ENCODE measurements around the gene VOPP1. TPM values are rescaled to one million over a fixed set of nuclear protein-coding genes. Genes with fewer than 3 reads are reported as not detected.

The VOPP1 gene
- total and polyA plus RNA-seq, 9 of the 15 experiments (the other 6 are each of a cell fraction or from before 2014, with no cell fraction given): 8.2 to 45.8 (median 31.2) TPM

DNA sequence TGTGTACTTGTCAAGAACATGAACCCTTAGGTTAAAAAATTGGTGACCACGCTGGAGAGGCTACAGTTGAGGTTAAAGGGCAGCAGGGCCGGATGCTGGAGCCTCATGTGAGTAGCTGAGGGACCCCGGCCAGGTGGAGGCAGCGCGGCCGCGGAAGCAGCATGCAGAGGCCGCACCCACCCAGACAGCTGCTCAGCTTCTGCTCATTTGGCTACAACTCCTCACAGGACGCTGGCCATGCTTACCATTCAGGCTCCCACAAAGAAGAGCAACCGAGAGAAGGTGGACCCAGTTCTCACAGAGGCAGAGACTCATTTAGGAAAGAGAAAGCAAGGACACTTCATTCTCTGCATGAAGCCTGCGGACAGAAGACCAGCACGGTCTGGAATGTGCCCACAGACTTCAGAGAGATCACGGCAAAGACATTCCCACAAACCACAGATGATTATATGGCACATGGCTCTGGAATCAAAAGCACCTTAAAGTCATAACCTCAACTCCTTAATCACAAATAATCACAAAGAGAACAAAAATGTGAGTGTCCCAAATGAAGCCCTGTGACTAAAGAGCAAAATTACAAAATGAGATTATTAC is 94.4 kb downstream of the VOPP1 start (continued):
- TF ChIP-seq ZBTB12 (CRISPR knock-in tag; IDR thresholded peaks at IDR 0.05): no peak
- TF ChIP-seq ZBTB33 (CRISPR knock-in tag; IDR thresholded peaks at IDR 0.05): no peak
- TF ChIP-seq SMC3 (conservative IDR thresholded peaks at IDR 0.05; ENCODE audit: insufficient read depth, low read depth, low read length): no peak

GRCh38 chr7:55476852-55477780 is 95.2 kb downstream of the VOPP1 start:
- Histone ChIP-seq H3K4me2 (ENCODE audit: insufficient read depth, low read length) (no peak overlapping the region), H3K36me3 (ENCODE audit: control insufficient read depth, insufficient read depth, low read length) (peaks cover 4% of the 10 kb centered on the region; the same call in 1 of the 3 replicates), H3K9ac (ENCODE audit: insufficient read depth in 1 of 2, low read depth in 2 of 2, low read length in 2 of 2) (no peak overlapping the region; a peak in 1 of 4 replicates), H3K9me1 (ENCODE audit: control insufficient read depth, insufficient read depth, low read length) (no peaks in the 10 kb centered on the region), H3K27ac (ENCODE audit: extremely low read depth, low read depth, low read length) (no peak overlapping the region), H3K4me3 (no peak overlapping the region), H2AFZ (ENCODE audit: low read depth, low read length) (no peak overlapping the region), H3K9me3 (replicated peaks; ENCODE audit: control insufficient read depth, insufficient read depth, low read depth, low read length) (no peaks in the 10 kb centered on the region), H3K79me2 (ENCODE audit: control insufficient read depth, insufficient read depth, low read length) (no peaks in the 10 kb centered on the region), H3K4me1 (replicated peaks in 1 of 2; ENCODE audit: control insufficient read depth in 2 of 2, insufficient read depth in 2 of 2, low read length in 2 of 2) (no peaks in the 10 kb centered on the region), H4K20me1 (replicated peaks; ENCODE audit: control insufficient read depth, insufficient read depth, low read length) (no peaks in the 10 kb centered on the region), H3K27me3 (ENCODE audit: control insufficient read depth in 2 of 2, insufficient read depth in 2 of 2, low read length in 2 of 2) (no peaks in the 10 kb centered on the region)
- in situ Hi-C loops (cut with MboI) (no loop called here), intact Hi-C loops (cut with micrococcal nuclease) (no loop called here)
- ATAC-seq: no peak
- WGBS (ENCODE audit: insufficient coverage, low coverage, missing lambda C conversion rate): 83% methylated on average over 19 of the region's 19 CpGs
- ChIA-PET CTCF (ENCODE audit: low intra/inter-chr PET ratio) (no interaction called here), POLR2A (no interaction called here)
- TF ChIP-seq POU5F1 (IDR thresholded peaks at IDR 0.05; ENCODE audit: borderline replicate concordance, low read depth, low read length, partially characterized antibody): no peak
- no peak for TF ChIP-seq MTA3 (IDR thresholded peaks at IDR 0.05; ENCODE audit: borderline replicate concordance)
- no peak for FAIRE-seq
- no peak for DNase-seq (ENCODE audit: extremely low read depth in 1 of 4, low spot score in 3 of 4)
- BruUV-seq (replicated peaks): no TSS peak
